ENCODE results near the gene GABRA6.
"Not testable (repeated sequence)": the region's sequence is repeated elsewhere in the genome, so short reads cannot be mapped to it uniquely, and the experiment has no call there.

Gene GABRA6

GRCh38 chr5:161685461-161685860 lies at the start of gene GABRA6:
GABRA6 (plus strand) TSS chr5:161685721; CDS start chr5:161685990, 269 bp downstream.
- DNase-seq = no peak

- DNase-seq = no peak
Observed at GRCh38 chr5:161637591-161637990, 47.9 kb upstream of the GABRA6 start.

GRCh38 chr5:161641444-161641843 lies 44.1 kb upstream of the GABRA6 start:
- DNase-seq = no peak

- DNase-seq = no peak
Observed at GRCh38 chr5:161645264-161645663, 40.3 kb upstream of the GABRA6 start.

- not testable (repeated sequence) for DNase-seq
Observed at GRCh38 chr5:161651926-161652325, 33.6 kb upstream of the GABRA6 start.

- no peak for DNase-seq
Observed at GRCh38 chr5:161660806-161661205, 24.7 kb upstream of the GABRA6 start.

- no peak for DNase-seq
Observed at GRCh38 chr5:161663431-161663830, 22.1 kb upstream of the GABRA6 start.

- DNase-seq = no peak
Observed at GRCh38 chr5:161676103-161676502, 9.4 kb upstream of the GABRA6 start.

GRCh38 chr5:161686149-161686548 lies 628 bp downstream of the GABRA6 start:
- no peak for DNase-seq

- DNase-seq = no peak
Observed at GRCh38 chr5:161686881-161687280, 1.4 kb downstream of the GABRA6 start.

GRCh38 chr5:161687316-161687715 lies 1.8 kb downstream of the GABRA6 start:
- no peak for DNase-seq

- no peak for DNase-seq
Observed at GRCh38 chr5:161691911-161692310, 6.4 kb downstream of the GABRA6 start.

GRCh38 chr5:161697001-161697400 lies 11.5 kb downstream of the GABRA6 start:
- DNase-seq = no peak

- no peak for DNase-seq
Observed at GRCh38 chr5:161700065-161700464, 14.5 kb downstream of the GABRA6 start.

GRCh38 chr5:161703528-161703927 lies 18.0 kb downstream of the GABRA6 start:
- no peak for DNase-seq

GRCh38 chr5:161707382-161707781 lies 21.9 kb downstream of the GABRA6 start:
- DNase-seq = no peak

- no peak for DNase-seq
Observed at GRCh38 chr5:161709239-161709638, 23.7 kb downstream of the GABRA6 start.

- no peak for DNase-seq
Observed at GRCh38 chr5:161713042-161713441, 27.5 kb downstream of the GABRA6 start.

GRCh38 chr5:161719157-161719556 lies 33.6 kb downstream of the GABRA6 start:
- no peak for DNase-seq

- no peak for DNase-seq
Observed at GRCh38 chr5:161720460-161720859, 34.9 kb downstream of the GABRA6 start.

GRCh38 chr5:161734741-161735140 lies 49.2 kb downstream of the GABRA6 start:
- DNase-seq = no peak

- DNase-seq = no peak
Observed at GRCh38 chr5:161740433-161740832, 54.9 kb downstream of the GABRA6 start.

- no peak for DNase-seq
Observed at GRCh38 chr5:161744276-161744675, 58.8 kb downstream of the GABRA6 start.

GRCh38 chr5:161745392-161745791 lies 59.9 kb downstream of the GABRA6 start:
- DNase-seq = no peak

GRCh38 chr5:161751265-161751664 lies 65.7 kb downstream of the GABRA6 start:
- DNase-seq = no peak
